GM23338 (cell line): ENCODE results near the gene RBM44.

Source experiments
- CREB1 ChIP-seq: fragments of 250-450 bp; sonication (Bioruptor Pico); IDR thresholded peaks from 2 replicates; pipeline ENCODE4 v1.5.0; 2020; ENCODE audit warnings: low read depth, mild to moderate bottlenecking, moderate library complexity
- CTCF ChIP-seq, 2 experiments: fragments of 200-600 bp in 1 of 2; sonication (generic) in 1 of 2; conservative IDR thresholded peaks; 2 replicates each; pipeline versions ENCODE4 v1.5.1 to v1.6.1; 2016 to 2017; ENCODE audit warnings: antibody characterized with exemption in 2 of 2, low read depth in 2 of 2, mild to moderate bottlenecking in 2 of 2, moderate library complexity in 1 of 2
- ETS1 ChIP-seq: IDR thresholded peaks from 2 replicates; pipeline ENCODE4 v1.6.1; 2016; ENCODE audit warnings: antibody characterized with exemption
- EZH2 ChIP-seq: fragments of 200-600 bp; sonication (generic); IDR thresholded peaks from one replicate; pipeline ENCODE4 v1.8.0; 2017; ENCODE audit warnings: antibody characterized with exemption, mild to moderate bottlenecking, low read depth; ENCODE audit not compliant: unreplicated experiment
- EZH2phosphoT487 ChIP-seq: fragments of 200-600 bp; sonication (generic); IDR thresholded peaks from one replicate; pipeline ENCODE4 v1.8.1; 2018; ENCODE audit warnings: antibody characterized with exemption; ENCODE audit not compliant: unreplicated experiment
- JUNB ChIP-seq: IDR thresholded peaks from one replicate; pipeline ENCODE4 v1.6.1; 2016; ENCODE audit warnings: antibody characterized with exemption; ENCODE audit not compliant: unreplicated experiment
- NANOG ChIP-seq: IDR thresholded peaks from 2 replicates; pipeline ENCODE4 v1.6.1; 2016; ENCODE audit warnings: antibody characterized with exemption, borderline replicate concordance
- POLR2AphosphoS5 ChIP-seq: IDR thresholded peaks from 2 replicates; pipeline ENCODE4 v1.6.1; 2016; ENCODE audit warnings: antibody characterized with exemption, low read depth
- REST ChIP-seq: IDR thresholded peaks from one replicate; pipeline ENCODE4 v1.6.1; 2018; ENCODE audit warnings: antibody characterized with exemption; ENCODE audit not compliant: unreplicated experiment
- STAT1 ChIP-seq: IDR thresholded peaks from one replicate; pipeline ENCODE4 v1.6.1; 2016; ENCODE audit warnings: antibody characterized with exemption; ENCODE audit not compliant: unreplicated experiment
- ZNF331 ChIP-seq: fragments of 250-450 bp; sonication (Bioruptor Pico); IDR thresholded peaks from 2 replicates; pipeline ENCODE4 v1.5.0; 2020; ENCODE audit warnings: low read depth, mild to moderate bottlenecking, moderate library complexity

GRCh38 chr2:237859082-237859433 lies 60.5 kb downstream of the RBM44 start:
- no peak for TF ChIP-seq CTCF (conservative IDR thresholded peaks at IDR 0.05; ENCODE audit: low read depth in 2 of 2)
- no peak for TF ChIP-seq POLR2AphosphoS5
- TF ChIP-seq EZH2 = no peak
- TF ChIP-seq REST = no peak
- TF ChIP-seq STAT1 = no peak
- TF ChIP-seq NANOG = no peak
- no peak for TF ChIP-seq JUNB
- TF ChIP-seq ETS1 = no peak
- TF ChIP-seq CREB1 (CRISPR knock-in tag) = no peak
- TF ChIP-seq EZH2phosphoT487 = no peak
- TF ChIP-seq ZNF331 = no peak
